C4-2B (cell line): ENCODE data around the gene RAP1GAP.

Experiments used
- CTCF ChIP-seq: fragments of 450-650 bp; conservative IDR thresholded peaks from 2 replicates; pipeline ENCODE4 v1.5.1; 2017; ENCODE audit warnings: mild to moderate bottlenecking
- ZFX ChIP-seq: fragments of 450-650 bp; IDR thresholded peaks from 2 replicates; pipeline ENCODE4 v1.6.1; 2017

- no peak for TF ChIP-seq CTCF
- TF ChIP-seq ZFX, result no peak
Observed at GRCh38 chr1:21668951-21669257, 253 bp downstream of the RAP1GAP start.
